GM19372 (cell line): ENCODE measurements around the gene RAD54L.
"Not testable (repeated sequence)": the region's sequence is repeated elsewhere in the genome, so short reads cannot be mapped to it uniquely, and the experiment has no call there.

Experiments
- ATAC-seq: cut with Tn5 transposase; IDR thresholded peaks from one replicate; pipeline ENCODE4 v1.9.1; 2021; ENCODE audit warnings: mild to moderate bottlenecking, low read depth, moderate library complexity; ENCODE audit not compliant: unreplicated experiment

The RAD54L gene

GRCh38 chr1:46247436-46248121 lies at the start of gene RAD54L:
RAD54L (plus strand) TSS chr1:46247763; CDS start chr1:46248406, 643 bp downstream.
- ATAC-seq, result peak; percentile 92

DNA sequence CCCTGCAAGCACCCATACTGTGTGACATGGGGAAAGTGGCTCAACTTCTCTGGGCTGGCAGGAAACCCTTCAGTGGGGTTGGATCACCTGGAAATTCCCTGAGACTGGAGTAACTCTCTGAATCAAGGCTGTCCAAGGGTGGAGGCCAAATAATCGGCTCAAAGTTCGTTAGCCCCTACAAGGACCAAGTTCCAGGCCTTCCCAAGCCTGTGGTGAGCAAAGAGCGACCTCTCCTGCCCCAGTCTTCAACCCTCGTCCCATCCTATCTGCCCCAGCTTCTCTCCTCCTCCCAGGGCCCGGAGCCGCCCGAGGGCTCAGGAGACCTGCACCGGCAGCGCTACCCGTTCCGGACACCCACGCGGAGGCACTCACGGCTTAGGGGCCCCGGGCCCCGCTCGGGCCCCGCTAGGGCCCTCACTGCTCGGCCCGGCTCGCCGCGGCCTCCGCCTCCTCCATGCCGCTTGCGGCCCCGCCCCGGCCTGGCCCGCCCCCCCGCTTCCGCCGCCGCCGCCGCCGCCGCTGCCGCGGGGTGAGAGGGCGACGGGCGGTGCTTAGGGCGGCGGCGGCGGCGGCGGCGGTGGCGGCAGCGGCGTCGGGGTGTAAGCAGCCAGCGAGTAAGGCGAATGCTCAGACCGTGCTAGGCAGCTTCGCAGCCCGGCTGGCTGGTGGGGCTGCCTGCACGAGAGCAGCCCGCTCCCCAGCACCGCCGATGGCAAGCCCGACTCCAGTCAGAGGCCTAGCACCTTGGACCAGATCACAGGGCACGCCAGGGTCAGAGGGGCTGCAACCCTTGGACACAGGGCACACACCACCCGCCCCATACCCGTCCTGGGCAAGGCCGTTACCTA lies 49.4 kb upstream of the RAD54L start, which contains the start of gene POMGNT1:
TSS of gene POMGNT1 (minus strand) at position 471 of the 848 bp plus-strand sequence. CDS start 613 bp downstream, outside the sequence.
- ATAC-seq, result peak; percentile 82

DNA sequence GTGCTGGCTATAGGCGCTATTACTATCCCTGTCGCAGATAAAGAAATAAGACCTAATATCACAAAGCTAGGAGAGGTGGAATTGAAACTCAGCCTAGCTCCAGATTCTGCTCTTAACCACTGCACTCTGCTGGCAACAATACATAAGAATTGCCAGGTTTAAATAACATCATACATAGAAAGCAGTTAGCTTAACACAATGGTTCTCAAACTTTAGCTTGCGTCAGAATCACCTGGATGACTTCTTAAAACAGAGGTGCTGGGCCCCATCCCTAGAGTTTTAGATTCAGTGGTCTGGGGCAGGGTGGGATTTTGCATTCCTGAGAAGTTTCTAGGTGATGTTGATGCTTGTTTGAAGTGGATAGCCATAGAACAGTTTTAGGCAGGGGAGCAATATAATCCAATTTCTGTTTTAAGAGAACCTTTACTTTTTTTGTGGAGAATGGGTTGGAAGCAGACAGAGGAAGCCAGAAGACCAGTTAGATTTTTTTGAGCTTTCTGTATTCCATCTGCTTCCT lies 48.3 kb upstream of the RAD54L start:
- ATAC-seq, result no peak

GRCh38 chr1:46203738-46204405 lies 43.7 kb upstream of the RAD54L start:
- ATAC-seq, result no peak

DNA sequence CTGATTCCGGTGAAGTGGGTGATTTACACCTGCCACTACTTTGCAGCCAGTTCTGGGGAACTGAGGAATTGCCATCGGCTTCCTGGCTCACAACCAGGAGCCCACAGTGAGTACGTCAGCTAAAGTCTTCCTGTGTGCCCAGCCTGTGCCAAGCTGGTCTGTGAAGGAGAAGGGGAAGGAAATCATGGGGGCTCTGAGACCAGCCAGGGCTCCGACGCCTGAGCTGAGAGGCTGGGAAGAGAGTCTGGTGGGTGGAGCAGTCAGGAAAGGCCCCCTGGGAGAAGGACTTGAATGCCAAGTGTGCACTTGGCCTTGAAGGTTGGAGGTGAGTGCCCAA lies 43.2 kb upstream of the RAD54L start:
- no peak for ATAC-seq

GRCh38 chr1:46205141-46205540 lies 42.4 kb upstream of the RAD54L start:
- no peak for ATAC-seq

GRCh38 chr1:46205791-46206190 lies 41.8 kb upstream of the RAD54L start:
- no peak for ATAC-seq

DNA sequence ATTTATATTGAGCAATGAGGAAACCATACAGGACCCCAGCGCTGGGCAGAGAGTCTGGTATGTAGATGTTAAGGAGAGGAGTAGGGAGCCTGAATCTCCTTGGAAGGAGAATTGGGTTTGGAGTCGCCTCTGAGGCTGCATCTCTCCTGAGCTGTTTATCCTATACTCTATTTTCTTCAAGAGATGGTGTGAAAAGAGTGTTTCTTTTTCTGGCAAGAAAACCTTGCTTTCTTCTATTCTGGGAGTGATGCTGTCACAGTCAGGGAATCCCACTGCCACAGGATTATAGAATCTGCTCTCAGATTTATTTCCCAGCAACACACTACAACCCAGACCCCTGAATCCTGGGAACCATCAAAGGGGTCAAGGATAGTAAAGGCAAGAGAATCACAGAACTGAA lies 41.2 kb upstream of the RAD54L start:
- ATAC-seq, result no peak

- ATAC-seq, result no peak
Observed at GRCh38 chr1:46210561-46210960, 37.0 kb upstream of the RAD54L start.

DNA sequence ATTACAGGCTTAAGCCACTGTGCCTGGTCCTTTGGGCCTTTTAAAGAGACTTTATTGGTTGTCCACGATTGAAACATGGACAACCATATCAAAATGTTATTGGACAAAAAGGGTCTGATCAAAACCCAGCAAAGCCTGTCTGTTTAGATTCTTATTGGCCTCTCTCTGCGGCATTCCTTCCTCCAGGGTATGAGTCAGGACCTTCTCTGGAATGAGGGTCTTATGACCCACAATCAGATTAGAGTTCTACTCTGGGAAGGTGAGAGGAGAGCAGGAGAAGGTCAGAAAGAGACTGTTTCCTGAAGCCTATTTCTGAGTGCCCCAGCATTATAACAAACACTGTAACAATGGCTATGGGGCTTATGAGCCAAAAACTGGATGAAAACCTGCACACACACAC lies 36.5 kb upstream of the RAD54L start:
- ATAC-seq, result no peak

DNA sequence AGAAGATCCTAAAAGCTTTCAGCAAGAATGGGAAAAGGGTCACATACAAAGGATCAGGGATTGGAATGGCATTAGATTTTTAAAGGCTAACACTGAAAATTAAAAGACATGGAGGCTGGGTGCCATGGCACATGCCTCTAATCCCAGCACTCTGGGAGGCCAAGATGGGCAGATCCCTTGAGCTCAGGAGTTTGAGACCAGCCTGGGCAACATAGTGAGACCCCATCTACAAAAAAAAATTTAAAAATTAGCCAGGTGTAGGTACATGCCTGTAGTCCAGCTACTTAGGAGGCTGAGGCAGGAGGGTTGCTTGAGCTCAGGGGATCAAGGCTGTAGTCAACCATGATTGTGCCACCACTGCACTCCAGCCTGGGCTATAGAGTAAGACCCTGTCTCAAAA lies 32.1 kb upstream of the RAD54L start:
- ATAC-seq, result no peak

- ATAC-seq, result no peak
Observed at GRCh38 chr1:46218443-46218842, 29.1 kb upstream of the RAD54L start.

DNA sequence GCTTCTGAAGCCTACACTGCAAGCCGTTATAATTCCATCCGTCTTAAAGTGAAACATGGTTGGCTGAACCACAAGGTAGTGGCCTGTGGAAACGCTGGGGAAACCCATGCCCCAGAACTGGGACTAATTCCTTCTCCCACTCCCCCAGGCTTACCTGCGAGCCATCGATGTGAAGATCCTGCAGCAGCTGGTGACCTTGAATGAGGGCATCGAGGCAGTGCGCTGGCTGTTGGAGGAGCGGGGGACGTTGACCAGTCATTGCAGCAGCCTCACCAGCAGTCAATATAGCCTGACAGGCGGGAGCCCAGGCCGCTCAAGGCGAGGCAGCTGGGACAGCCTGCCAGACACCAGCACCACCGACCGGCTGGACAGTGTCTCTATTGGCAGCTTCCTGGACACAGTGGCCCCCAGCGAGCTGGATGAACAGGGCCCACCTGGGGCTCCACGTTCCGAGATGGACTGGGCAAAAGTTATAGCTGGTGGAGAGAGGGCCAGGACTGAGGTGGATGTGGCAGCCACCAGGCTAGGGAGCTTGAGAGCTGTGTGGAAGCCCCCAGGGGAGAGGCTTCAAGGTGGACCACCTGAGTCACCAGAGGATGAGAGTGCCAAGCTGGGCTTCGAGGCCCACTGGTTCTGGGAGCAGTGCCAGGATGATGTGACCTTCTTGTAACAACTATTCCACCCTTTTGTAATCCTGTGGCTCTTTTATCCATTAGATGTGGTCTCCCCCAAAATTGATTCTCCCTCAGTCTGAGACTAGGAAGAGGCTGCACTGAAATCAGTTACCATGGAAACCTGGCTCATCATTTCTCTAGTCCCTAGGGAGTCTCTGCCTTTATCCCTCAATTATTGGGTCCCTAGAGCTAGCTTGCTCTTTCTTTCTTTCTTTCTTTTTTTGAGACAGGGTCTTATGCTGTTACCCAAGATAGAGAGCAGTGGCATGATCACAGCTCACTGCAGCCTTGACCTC lies 27.7 kb upstream of the RAD54L start:
- no peak for ATAC-seq

DNA sequence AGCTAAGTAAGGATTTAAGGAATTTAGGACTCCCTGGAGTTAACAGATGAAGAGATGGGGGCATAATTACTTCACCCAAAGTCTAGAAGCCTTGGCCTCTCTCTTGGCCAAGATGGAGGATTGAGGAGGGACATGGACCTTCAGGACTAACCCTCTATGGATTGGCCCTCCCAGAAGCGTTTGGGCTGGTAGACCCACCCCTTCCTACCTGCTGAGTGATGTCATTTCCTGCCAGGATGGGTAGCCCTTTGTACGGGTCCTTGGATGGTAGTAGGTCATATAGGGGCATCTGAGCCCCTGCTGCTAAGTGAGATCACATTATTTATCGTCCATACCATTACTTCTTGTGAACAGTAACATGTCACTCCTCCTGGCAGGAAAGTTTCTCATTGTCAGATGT lies 26.8 kb upstream of the RAD54L start:
- ATAC-seq, result no peak

GRCh38 chr1:46221749-46222148 lies 25.8 kb upstream of the RAD54L start:
- ATAC-seq, result no peak

GRCh38 chr1:46223055-46223454 lies 24.5 kb upstream of the RAD54L start:
- ATAC-seq, result not testable (repeated sequence)

- peak; percentile 68 for ATAC-seq
Observed at GRCh38 chr1:46223472-46223943, 24.1 kb upstream of the RAD54L start.

DNA sequence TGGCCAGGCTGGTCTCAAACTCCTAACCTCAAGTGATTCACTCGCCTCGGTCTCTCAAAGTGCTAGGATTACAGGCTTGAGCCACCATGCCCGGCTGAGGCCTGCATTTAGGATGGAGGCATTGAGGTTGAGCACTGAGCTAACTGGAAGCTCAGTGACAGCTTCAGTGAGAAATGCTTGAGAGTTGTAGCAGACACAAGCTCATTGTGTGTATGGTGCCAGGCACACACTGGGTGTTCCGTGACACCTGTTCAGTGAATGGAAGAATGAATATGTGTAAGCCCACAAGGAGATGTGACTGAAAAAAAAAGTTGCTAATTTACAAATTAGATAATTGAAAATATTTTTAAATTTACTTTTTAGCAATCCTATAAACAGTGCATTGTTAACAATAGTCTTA lies 22.6 kb upstream of the RAD54L start:
- ATAC-seq, result no peak

DNA sequence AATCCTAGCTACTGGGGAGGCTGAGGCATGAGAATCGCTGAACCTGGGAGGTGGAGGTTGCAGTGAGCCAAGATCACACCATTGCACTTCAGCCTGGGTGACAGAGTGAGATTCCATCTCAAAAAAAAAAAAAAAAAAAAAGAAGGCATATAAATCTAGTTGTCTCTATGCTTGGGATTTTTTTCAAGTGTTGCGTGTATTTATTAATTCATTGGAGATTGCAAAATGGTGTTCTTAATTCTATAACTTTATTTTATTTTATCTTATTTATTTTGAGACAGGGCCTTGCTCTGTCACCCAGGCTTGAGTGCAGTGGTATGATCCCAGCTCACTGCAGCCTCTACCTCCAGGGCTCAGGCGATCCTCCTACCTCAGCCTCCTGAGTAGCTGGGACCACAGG lies 16.3 kb upstream of the RAD54L start:
- not testable (repeated sequence) for ATAC-seq

DNA sequence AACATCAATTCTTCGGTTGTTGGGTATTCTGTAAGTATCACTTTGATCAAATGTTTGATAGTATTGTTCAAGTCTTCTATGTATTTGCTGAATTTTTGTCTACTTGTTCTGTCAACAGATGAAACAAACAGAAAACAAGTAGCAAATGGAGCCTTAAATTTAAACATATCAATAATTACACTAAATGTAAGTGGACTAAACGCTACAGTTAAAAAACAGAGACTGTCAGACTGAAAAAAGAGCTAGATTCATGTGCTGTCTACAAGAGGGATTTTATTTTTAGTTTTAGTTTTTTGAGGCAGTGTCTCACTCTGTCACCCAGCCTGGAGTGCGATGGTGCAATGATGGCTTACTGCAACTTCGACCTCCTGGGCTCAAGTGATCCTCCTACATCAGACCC lies 10.7 kb upstream of the RAD54L start:
- no peak for ATAC-seq
